NCI-H2196 treated with DMSO at 0.1 percent for 48 hours (cell line): ENCODE measurements around the gene RALY.

Source experiments
- DNase-seq: peaks from one replicate; lab custom pipeline; 2025; ENCODE audit not compliant: unreplicated experiment; lab: John Stamatoyannopoulos, UW

RALY gene

GRCh38 chr20:34075647-34076046, 81.9 kb downstream of the RALY start:
- DNase-seq = no peak

DNA sequence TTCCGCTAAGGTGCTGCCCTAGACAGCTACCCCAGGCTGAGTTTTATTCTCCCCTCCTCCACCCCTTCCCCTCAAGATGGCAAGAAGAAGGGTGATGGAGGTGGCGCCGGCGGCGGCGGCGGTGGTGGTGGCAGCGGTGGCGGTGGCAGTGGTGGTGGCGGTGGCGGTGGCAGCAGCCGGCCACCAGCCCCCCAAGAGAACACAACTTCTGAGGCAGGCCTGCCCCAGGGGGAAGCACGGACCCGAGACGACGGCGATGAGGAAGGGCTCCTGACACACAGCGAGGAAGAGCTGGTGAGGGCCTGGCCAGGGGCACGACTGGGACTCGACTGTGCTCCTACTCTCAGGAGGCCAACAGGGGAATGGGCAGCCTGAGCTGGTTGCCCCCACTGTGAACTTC, 83.2 kb downstream of the RALY start:
- DNase-seq = no peak

DNA sequence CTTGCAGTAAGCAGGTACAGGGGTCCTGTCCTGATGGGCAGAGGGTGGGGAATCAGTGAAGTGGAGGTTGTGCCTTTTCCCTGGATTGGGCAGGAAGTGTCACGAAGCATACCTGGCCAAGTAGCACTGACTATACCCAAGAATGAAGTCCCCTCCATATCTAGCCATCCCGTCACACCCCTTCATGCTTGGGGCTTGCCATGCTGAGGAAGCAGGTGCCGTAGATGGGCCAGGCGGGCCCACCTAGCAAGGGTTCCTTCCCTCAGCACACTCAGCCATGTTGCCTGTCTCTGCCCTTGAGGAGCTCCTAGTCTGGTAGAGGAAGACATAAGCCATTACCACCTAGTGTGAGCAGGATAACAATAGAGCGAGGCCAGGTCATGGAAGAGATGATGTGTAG, 84.8 kb downstream of the RALY start:
- DNase-seq = no peak

GRCh38 chr20:34079818-34080217, 86.1 kb downstream of the RALY start:
- DNase-seq = no peak

GRCh38 chr20:34082232-34082887, 88.6 kb downstream of the RALY start:
- DNase-seq = no peak

GRCh38 chr20:34083137-34083536, 89.4 kb downstream of the RALY start:
- DNase-seq = peak; percentile 91

- DNase-seq = no peak
Measured at GRCh38 chr20:34083781-34084180, 90.1 kb downstream of the RALY start.

- DNase-seq = no peak
Measured at GRCh38 chr20:34084227-34084923, 90.7 kb downstream of the RALY start.

DNA sequence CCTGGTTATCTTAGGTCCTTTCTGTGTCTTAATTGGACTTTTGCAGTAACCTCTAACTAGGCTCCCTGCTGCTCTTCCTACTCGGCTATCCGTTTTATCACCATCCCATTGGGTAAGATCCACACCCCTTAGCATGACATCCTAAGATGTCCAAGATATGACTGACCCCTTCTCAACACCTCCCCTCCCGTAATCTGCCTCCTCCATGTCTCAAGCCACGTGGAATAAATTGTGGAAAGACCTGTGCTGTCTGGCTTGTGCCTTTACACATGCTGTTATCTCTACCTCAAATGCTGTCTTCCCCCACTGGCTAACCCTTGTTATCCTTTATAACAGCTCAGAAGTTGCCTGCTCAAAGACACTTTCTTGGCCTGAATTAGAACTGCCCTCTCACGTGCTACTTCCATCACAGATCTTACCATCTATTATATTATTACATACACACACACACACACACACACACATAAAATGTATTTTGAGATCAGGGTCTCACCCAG, 91.9 kb downstream of the RALY start:
- no peak for DNase-seq

GRCh38 chr20:34088305-34089174, 94.8 kb downstream of the RALY start:
- DNase-seq = no peak

- no peak for DNase-seq
Measured at GRCh38 chr20:34089175-34089479, 95.4 kb downstream of the RALY start.

- peak; percentile 41 for DNase-seq
Measured at GRCh38 chr20:34089655-34090345, 96.1 kb downstream of the RALY start.

DNA sequence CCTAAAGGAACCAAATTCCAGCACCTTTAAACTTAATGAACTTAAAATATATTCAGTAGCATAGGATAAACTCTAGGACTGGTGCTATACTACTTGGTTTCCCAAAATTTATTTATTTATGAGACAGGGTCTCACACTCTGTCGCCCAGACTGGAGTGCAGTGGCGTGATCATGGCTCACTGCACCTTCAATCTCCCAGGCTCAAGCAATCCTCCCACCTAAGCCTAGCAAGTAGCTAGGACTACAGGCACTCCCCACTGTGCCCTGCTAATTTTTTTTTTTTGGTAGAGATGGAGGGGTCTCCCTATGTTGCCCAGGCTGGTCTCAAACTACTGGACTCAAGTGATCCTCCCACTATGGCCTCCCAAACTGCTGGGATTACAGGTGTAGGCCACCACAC, 96.9 kb downstream of the RALY start:
- no peak for DNase-seq

- no peak for DNase-seq
Measured at GRCh38 chr20:34091637-34092200, 98.0 kb downstream of the RALY start.

DNA sequence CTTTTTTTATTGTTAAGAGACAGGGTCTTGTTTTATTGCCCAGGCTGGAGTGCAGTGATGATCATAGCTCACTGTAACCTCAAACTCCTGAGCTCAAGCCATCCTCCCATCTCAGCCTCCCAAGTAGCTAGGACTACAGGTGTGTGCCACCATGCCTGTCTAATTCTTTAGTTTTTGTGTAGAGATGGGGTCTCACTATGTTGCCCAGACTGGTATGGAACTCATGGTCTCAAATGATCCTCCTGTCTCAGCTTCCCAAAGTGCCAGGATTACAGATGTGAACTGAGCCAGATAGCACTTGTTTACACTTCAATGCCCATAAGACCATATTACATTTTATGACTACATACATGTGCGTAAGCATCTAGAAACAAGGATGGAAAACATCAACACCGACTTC, 100.2 kb downstream of the RALY start:
- DNase-seq = no peak

GRCh38 chr20:34095825-34096224, 102.1 kb downstream of the RALY start:
- DNase-seq = no peak

GRCh38 chr20:34096699-34097444, 103.2 kb downstream of the RALY start:
- no peak for DNase-seq

DNA sequence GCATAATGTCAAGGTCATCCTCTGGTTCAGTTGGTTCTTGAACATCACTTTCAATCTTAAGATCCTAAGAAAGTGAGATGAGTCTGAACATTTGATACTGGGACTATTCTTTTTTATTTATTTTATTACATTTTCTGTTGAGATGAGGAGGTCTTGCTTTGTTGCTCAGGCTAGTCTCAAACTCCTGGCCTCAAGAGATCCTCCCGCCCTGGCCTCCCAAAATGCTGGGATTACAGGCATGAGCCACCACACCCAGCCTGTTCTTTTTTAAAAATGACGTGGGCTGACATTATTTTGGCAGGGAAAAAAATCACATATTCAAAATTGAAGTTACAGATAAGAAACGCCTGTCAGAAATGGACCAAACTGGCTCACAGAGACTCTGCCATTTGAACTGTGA, 104.9 kb downstream of the RALY start:
- no peak for DNase-seq

DNA sequence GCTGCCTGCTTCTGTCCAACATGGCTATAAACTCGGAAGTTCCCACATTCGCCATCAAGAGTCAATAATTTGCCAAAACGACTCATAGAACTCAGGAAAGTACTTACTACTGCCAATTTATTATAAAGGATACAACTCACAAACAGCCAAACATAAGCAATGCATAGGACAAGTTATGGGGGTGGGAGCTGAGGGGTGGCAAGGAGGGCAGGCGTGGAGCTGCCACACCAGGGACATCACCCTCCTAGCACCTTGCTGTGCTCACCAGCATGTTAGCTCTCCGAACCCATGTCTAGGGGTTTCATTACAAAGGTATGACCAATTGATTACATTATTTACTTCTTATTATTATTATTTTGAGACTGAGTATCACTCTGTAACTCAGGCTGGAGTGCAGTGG, 106.0 kb downstream of the RALY start:
- no peak for DNase-seq

DNA sequence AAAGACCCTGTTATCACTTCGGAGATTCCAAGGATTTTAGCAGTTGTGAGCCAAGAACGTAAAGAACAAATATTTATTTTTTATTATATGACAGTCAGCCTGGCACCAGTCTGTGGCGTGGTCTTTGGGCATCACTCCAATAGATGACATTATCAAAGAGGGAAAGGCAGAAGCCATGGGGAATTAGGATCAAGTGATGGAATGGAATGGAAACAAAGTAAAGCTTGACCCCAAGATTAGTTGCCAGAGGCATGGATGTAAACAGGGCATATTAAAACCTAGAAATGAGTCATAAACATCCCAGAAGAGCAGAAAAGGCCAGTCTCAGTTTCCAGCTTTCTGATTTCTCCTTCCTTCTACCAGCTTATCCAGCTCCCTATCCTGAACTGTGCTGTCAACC, 106.9 kb downstream of the RALY start:
- DNase-seq = no peak
